ENCODE results near the gene PAPLN.

PAPLN gene

DNA sequence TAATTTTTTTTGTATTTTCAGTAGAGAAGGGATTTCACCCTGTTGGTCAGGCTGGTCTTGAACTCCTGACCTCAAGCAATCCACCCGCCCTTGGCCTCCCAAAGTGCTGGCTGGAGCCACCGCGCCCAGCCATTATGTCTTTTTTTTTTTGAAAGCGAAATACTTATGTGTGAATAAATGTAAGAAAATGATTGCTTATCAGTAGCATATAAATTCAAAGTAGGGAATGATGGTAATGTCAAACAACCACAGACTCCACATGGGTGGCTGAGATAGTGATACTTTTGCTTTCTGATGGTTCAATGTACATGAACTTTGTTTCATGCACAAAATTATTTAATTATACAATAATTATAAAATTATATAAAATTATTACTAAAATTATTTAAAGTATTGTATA, 75.8 kb downstream of the PAPLN start:
- no peaks in the 10 kb centered on the region for H3K9me3 ChIP-seq (ENCODE audit: insufficient read depth, low read length)
- no peaks in the 10 kb centered on the region for H3K27me3 ChIP-seq (ENCODE audit: low read length)
- H3K36me3 ChIP-seq (ENCODE audit: low read length): no peaks in the 10 kb centered on the region
- no peak overlapping the region for H3K4me2 ChIP-seq (ENCODE audit: low read depth, low read length, poor library complexity, severe bottlenecking)
- H4K20me1 ChIP-seq (ENCODE audit: low read depth, low read length): no peaks in the 10 kb centered on the region; the same call in 1 of the 2 replicates
- no peak overlapping the region for H2AFZ ChIP-seq (ENCODE audit: low read depth, low read length, severe bottlenecking)
- H3K9me2 ChIP-seq (replicated peaks; ENCODE audit: insufficient read depth, low read length): no peaks in the 10 kb centered on the region
- no peak overlapping the region for H3K27ac ChIP-seq (ENCODE audit: low read depth, low read length)
- H3F3A ChIP-seq (ENCODE audit: insufficient read depth): no peaks in the 10 kb centered on the region
- H3K79me2 ChIP-seq (ENCODE audit: insufficient read depth, low read length): no peaks in the 10 kb centered on the region
- no peak overlapping the region for H3K4me3 ChIP-seq (ENCODE audit: insufficient read depth, low read length, poor library complexity, severe bottlenecking)
- H3K9ac ChIP-seq (ENCODE audit: low read length): no peak overlapping the region
- TF ChIP-seq, protein P1, sequence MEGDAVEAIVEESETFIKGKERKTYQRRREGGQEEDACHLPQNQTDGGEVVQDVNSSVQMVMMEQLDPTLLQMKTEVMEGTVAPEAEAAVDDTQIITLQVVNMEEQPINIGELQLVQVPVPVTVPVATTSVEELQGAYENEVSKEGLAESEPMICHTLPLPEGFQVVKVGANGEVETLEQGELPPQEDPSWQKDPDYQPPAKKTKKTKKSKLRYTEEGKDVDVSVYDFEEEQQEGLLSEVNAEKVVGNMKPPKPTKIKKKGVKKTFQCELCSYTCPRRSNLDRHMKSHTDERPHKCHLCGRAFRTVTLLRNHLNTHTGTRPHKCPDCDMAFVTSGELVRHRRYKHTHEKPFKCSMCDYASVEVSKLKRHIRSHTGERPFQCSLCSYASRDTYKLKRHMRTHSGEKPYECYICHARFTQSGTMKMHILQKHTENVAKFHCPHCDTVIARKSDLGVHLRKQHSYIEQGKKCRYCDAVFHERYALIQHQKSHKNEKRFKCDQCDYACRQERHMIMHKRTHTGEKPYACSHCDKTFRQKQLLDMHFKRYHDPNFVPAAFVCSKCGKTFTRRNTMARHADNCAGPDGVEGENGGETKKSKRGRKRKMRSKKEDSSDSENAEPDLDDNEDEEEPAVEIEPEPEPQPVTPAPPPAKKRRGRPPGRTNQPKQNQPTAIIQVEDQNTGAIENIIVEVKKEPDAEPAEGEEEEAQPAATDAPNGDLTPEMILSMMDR (IDR thresholded peaks at IDR 0.05; ENCODE audit: insufficient read depth, low read length, poor library complexity, severe bottlenecking): no peak
- no peak for TF ChIP-seq EZH2phosphoT487 (conservative IDR thresholded peaks at IDR 0.05; ENCODE audit: low read length)

DNA sequence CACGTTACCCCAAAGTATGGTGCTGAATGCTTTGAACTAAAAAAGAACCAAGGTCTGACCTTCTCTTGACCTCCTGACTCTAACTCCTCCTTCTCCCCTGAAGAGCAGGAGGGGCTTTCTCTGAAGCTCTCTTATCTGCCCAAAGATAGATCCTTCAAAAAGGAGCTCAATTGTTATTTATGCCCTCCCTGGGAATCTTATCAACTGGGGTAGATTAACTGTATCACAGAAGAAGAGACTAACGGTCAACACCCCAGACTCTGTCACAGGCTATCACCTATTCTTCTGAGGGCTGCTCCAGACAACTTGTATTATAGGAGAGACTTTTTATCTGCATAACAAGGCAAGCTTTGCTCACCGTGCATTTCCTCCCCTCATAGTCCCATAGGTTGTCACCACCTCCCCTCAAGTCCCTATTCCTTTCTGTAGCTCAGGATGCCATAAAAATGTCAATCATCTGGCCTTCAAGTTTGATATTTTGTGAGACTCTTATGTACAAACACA, 86.6 kb downstream of the PAPLN start:
- Histone ChIP-seq H3K4me3 (ENCODE audit: insufficient read depth, low read length, poor library complexity, severe bottlenecking) (no peak overlapping the region), H3K27me3 (ENCODE audit: low read length) (no peaks in the 10 kb centered on the region), H2AFZ (ENCODE audit: low read depth, low read length, severe bottlenecking) (no peak overlapping the region), H3K9me3 (ENCODE audit: insufficient read depth, low read length) (no peaks in the 10 kb centered on the region), H3K9me2 (replicated peaks; ENCODE audit: insufficient read depth, low read length) (no peaks in the 10 kb centered on the region), H3K9ac (ENCODE audit: low read length) (no peak overlapping the region), H3F3A (ENCODE audit: insufficient read depth) (no peaks in the 10 kb centered on the region), H3K79me2 (ENCODE audit: insufficient read depth, low read length) (no peaks in the 10 kb centered on the region), H3K4me2 (ENCODE audit: low read depth, low read length, poor library complexity, severe bottlenecking) (no peak overlapping the region), H3K27ac (ENCODE audit: low read depth, low read length) (no peak overlapping the region), H3K36me3 (ENCODE audit: low read length) (no peaks in the 10 kb centered on the region), H4K20me1 (ENCODE audit: low read depth, low read length) (no peaks in the 10 kb centered on the region)
- TF ChIP-seq EZH2phosphoT487 (conservative IDR thresholded peaks at IDR 0.05; ENCODE audit: low read length): no peak
- TF ChIP-seq, protein P1 (IDR thresholded peaks at IDR 0.05; ENCODE audit: insufficient read depth, low read length, poor library complexity, severe bottlenecking): no peak

Measured in SU-DHL-6 (cell line).